H1 (cell line): ENCODE results near the gene MGAT4B. TPM values are rescaled to one million over a fixed set of nuclear protein-coding genes. Genes with fewer than 3 reads are reported as not detected.
A peak's percentile ranks its signal among the peaks of the same experiment; 100 is the strongest.

Experiments used
- CTCF ChIA-PET: fragments of 300-600 bp; sonication (Branson Sonifier 250); formaldehyde crosslinking; loops from one replicate; lab custom pipeline; 2021; ENCODE audit not compliant: partially characterized antibody; lab: Charles Lee
- POLR2A ChIA-PET: fragments of 300-600 bp; sonication (Branson Sonifier 250); formaldehyde crosslinking; loops from one replicate; lab custom pipeline; 2021; ENCODE audit warnings: inconsistent platforms; ENCODE audit not compliant: partially characterized antibody; lab: Charles Lee
- DNase-seq, 2 experiments: peaks; one replicate each; pipeline versions ENCODE4 v3.0.0 to v3.0.0-alpha.2; 2010 to 2022; ENCODE audit warnings: low spot score in 2 of 2, low read depth in 1 of 2, mixed read lengths in 1 of 2
- FAIRE-seq: peaks from 2 replicates; lab custom pipeline; 2011; peaks lifted over from hg19 to GRCh38; lab: Jason Lieb, UNC
- H2AFZ ChIP-seq: 2 replicates; pipeline ENCODE4 v1.8.1; 2012; ENCODE audit warnings: low read length, inconsistent platforms
- H2AK5ac ChIP-seq: 2 replicates; pipeline ENCODE4 v1.6.1; 2013; ENCODE audit warnings: low read depth, low read length
- H2BK120ac ChIP-seq: replicated peaks from 2 replicates; pipeline ENCODE3; 2013; ENCODE audit warnings: low read depth, low read length, inconsistent platforms
- H2BK12ac ChIP-seq: 2 replicates; pipeline ENCODE4 v1.6.1; 2013; ENCODE audit warnings: low read depth, low read length
- H2BK15ac ChIP-seq: 2 replicates; pipeline ENCODE4 v1.6.1; 2013; ENCODE audit warnings: low read length
- H2BK20ac ChIP-seq: 2 replicates; pipeline ENCODE4 v1.6.1; 2013; ENCODE audit warnings: low read length
- H2BK5ac ChIP-seq: 2 replicates; pipeline ENCODE4 v1.6.1; 2013; ENCODE audit warnings: low read depth, low read length
- H3K14ac ChIP-seq: 2 replicates; pipeline ENCODE4 v1.6.1; 2013; ENCODE audit warnings: inconsistent platforms; ENCODE audit not compliant: insufficient read length
- H3K18ac ChIP-seq: 2 replicates; pipeline ENCODE4 v1.6.1; 2013; ENCODE audit warnings: low read length; ENCODE audit errors: extremely low read depth
- H3K23ac ChIP-seq: 2 replicates; pipeline ENCODE4 v1.6.1; 2013; ENCODE audit warnings: inconsistent platforms; ENCODE audit not compliant: insufficient read length
- H3K23me2 ChIP-seq: 2 replicates; pipeline ENCODE4 v1.6.1; 2013; ENCODE audit warnings: low read depth, low read length
- H3K27ac ChIP-seq: 2 replicates; pipeline ENCODE4 v1.6.1; 2011; ENCODE audit warnings: low read depth, low read length, inconsistent platforms
- H3K27me3 ChIP-seq, 4 experiments: replicated peaks in 1 of 4; 1 replicate in 1 of 4; 2 replicates in 3 of 4; pipeline versions ENCODE4 v1.6.1 to v1.8.1; 2011 to 2013; ENCODE audit warnings: low read length in 3 of 4, mild to moderate bottlenecking in 3 of 4, inconsistent platforms in 2 of 4, mixed read lengths in 2 of 4, moderate library complexity in 1 of 4; ENCODE audit not compliant: control insufficient read depth in 3 of 4, insufficient read depth in 3 of 4; ENCODE audit errors: extremely low read depth in 1 of 4
- H3K36me3 ChIP-seq, 4 experiments: 2 replicates each; pipeline versions ENCODE4 v1.6.1 to v1.8.1; 2011 to 2013; ENCODE audit warnings: mild to moderate bottlenecking in 4 of 4, low read length in 3 of 4, moderate library complexity in 2 of 4, control low read depth in 1 of 4, inconsistent platforms in 1 of 4; ENCODE audit not compliant: insufficient read depth in 4 of 4, control insufficient read depth in 2 of 4
- H3K4ac ChIP-seq: replicated peaks from 2 replicates; pipeline ENCODE3; 2013; ENCODE audit warnings: low read length, low read depth, mixed read lengths, inconsistent platforms; ENCODE audit not compliant: insufficient read length
- H3K4me1 ChIP-seq, 4 experiments: replicated peaks in 1 of 4; 1 replicate in 1 of 4; 2 replicates in 3 of 4; pipeline versions ENCODE4 v1.6.1 to v1.8.1; 2011 to 2013; ENCODE audit warnings: low read length in 3 of 4, inconsistent platforms in 2 of 4, mixed read lengths in 1 of 4; ENCODE audit not compliant: insufficient read depth in 4 of 4, control insufficient read depth in 3 of 4
- H3K4me2 ChIP-seq, 2 experiments: 2 replicates each; pipeline versions ENCODE4 v1.6.1 to v1.8.1; 2011 to 2013; ENCODE audit warnings: low read depth in 2 of 2, low read length in 2 of 2, control low read depth in 1 of 2, inconsistent platforms in 1 of 2, mild to moderate bottlenecking in 1 of 2; ENCODE audit not compliant: insufficient read depth in 1 of 2
- H3K4me3 ChIP-seq, 4 experiments: fragments of 200-600, 300-600 bp in 1 of 4; sonication (generic), shearing (Covaris generic), sonication (Bioruptor Twin) in 1 of 4; 2 replicates each; pipeline versions ENCODE4 v1.5.1 to v1.8.1; 2011 to 2016; ENCODE audit warnings: low read length in 4 of 4, low read depth in 3 of 4, control low read depth in 2 of 4, inconsistent platforms in 2 of 4, mild to moderate bottlenecking in 2 of 4, mixed read lengths in 1 of 4, moderate library complexity in 1 of 4; ENCODE audit not compliant: insufficient read depth in 2 of 4; ENCODE audit errors: extremely low read depth in 1 of 4
- H3K56ac ChIP-seq: replicated peaks from 2 replicates; pipeline ENCODE3; 2013; ENCODE audit warnings: low read depth, mild to moderate bottlenecking, mixed read lengths, low read length, inconsistent platforms; ENCODE audit not compliant: insufficient read length
- H3K79me1 ChIP-seq: 2 replicates; pipeline ENCODE4 v1.6.1; 2013; ENCODE audit warnings: low read depth, low read length, control low read depth
- H3K79me2 ChIP-seq, 2 experiments: 2 replicates each; pipeline versions ENCODE4 v1.6.1 to v1.8.1; 2012 to 2013; ENCODE audit warnings: low read length in 2 of 2, mild to moderate bottlenecking in 2 of 2, inconsistent platforms in 1 of 2; ENCODE audit not compliant: insufficient read depth in 2 of 2, control insufficient read depth in 1 of 2
- H3K9ac ChIP-seq, 4 experiments: replicated peaks in 1 of 4; 1 replicate in 1 of 4; 2 replicates in 3 of 4; pipeline versions ENCODE4 v1.6.1 to v1.8.1; 2011 to 2013; ENCODE audit warnings: low read depth in 3 of 4, low read length in 3 of 4, control low read depth in 2 of 4, mild to moderate bottlenecking in 2 of 4, moderate library complexity in 2 of 4, inconsistent platforms in 1 of 4; ENCODE audit errors: extremely low read depth in 1 of 4
- H3K9me3 ChIP-seq, 2 experiments: 2 replicates each; pipeline versions ENCODE4 v1.6.1 to v1.8.1; 2012 to 2013; ENCODE audit warnings: mild to moderate bottlenecking in 2 of 2, moderate library complexity in 2 of 2, control low read depth in 1 of 2, inconsistent platforms in 1 of 2, low read depth in 1 of 2, low read length in 1 of 2, mixed read lengths in 1 of 2; ENCODE audit not compliant: insufficient read depth in 2 of 2
- H4K20me1 ChIP-seq, 2 experiments: replicated peaks in 1 of 2; 2 replicates each; pipeline versions ENCODE3 to v1.8.1; 2011 to 2013; ENCODE audit warnings: inconsistent platforms in 2 of 2, low read length in 2 of 2, mild to moderate bottlenecking in 1 of 2; ENCODE audit not compliant: insufficient read depth in 2 of 2, control insufficient read depth in 1 of 2
- H4K5ac ChIP-seq: 2 replicates; pipeline ENCODE4 v1.6.1; 2013; ENCODE audit warnings: low read length, low read depth, mixed read lengths, inconsistent platforms; ENCODE audit not compliant: insufficient read length
- H4K8ac ChIP-seq: 2 replicates; pipeline ENCODE4 v1.8.0; 2013; ENCODE audit warnings: mild to moderate bottlenecking, moderate library complexity, low read length, inconsistent platforms; ENCODE audit not compliant: insufficient read depth; ENCODE audit errors: extremely low read depth
- H4K91ac ChIP-seq: replicated peaks from 2 replicates; pipeline ENCODE3; 2013; ENCODE audit warnings: low read length, mixed read lengths, inconsistent platforms; ENCODE audit not compliant: insufficient read length
- ASH2L ChIP-seq: fragments of 200-600, 300-600 bp; sonication (generic); IDR thresholded peaks from one replicate; pipeline ENCODE4 v1.7.1; 2017; ENCODE audit warnings: low read length
- BRCA1 ChIP-seq: IDR thresholded peaks from 2 replicates; pipeline ENCODE4 v1.6.1; 2012; ENCODE audit warnings: low read depth, low read length, improper control_type of control experiment
- CHD2 ChIP-seq: IDR thresholded peaks from 2 replicates; pipeline ENCODE4 v1.6.1; 2012; ENCODE audit warnings: low read length, improper control_type of control experiment
- CREB1 ChIP-seq: IDR thresholded peaks from 2 replicates; pipeline ENCODE4 v1.6.1; 2012; ENCODE audit warnings: inconsistent platforms
- CTCF ChIP-seq, 3 experiments: IDR thresholded peaks; 1 replicate in 2 of 3; 2 replicates in 1 of 3; pipeline versions ENCODE4 v1.5.1 to v1.6.1; 2011; ENCODE audit warnings: low read length in 3 of 3, mild to moderate bottlenecking in 3 of 3, inconsistent platforms in 2 of 3, low read depth in 1 of 3, moderate library complexity in 1 of 3; ENCODE audit not compliant: insufficient read depth in 1 of 3; ENCODE audit errors: control extremely low read depth in 1 of 3
- JUND ChIP-seq: IDR thresholded peaks from 2 replicates; pipeline ENCODE4 v1.6.1; 2011; ENCODE audit warnings: mild to moderate bottlenecking, improper control_type of control experiment, low read length
- POLR2A ChIP-seq, 2 experiments: IDR thresholded peaks; 1 replicate in 1 of 2; 2 replicates in 1 of 2; pipeline ENCODE4 v1.6.1; 2011; ENCODE audit warnings: low read depth in 2 of 2, low read length in 2 of 2, mild to moderate bottlenecking in 2 of 2; ENCODE audit errors: control extremely low read depth in 1 of 2
- RAD21 ChIP-seq, 2 experiments: IDR thresholded peaks in 1 of 2; conservative IDR thresholded peaks in 1 of 2; 2 replicates each; pipeline ENCODE4 v1.6.1; 2011; ENCODE audit warnings: low read depth in 2 of 2, low read length in 2 of 2, improper control_type of control experiment in 1 of 2, inconsistent platforms in 1 of 2, mild to moderate bottlenecking in 1 of 2, moderate library complexity in 1 of 2
- SIN3A ChIP-seq, 2 experiments: IDR thresholded peaks in 1 of 2; conservative IDR thresholded peaks in 1 of 2; 2 replicates each; pipeline ENCODE4 v1.6.1; 2011 to 2012; ENCODE audit warnings: low read length in 2 of 2, improper control_type of control experiment in 1 of 2, low read depth in 1 of 2, mild to moderate bottlenecking in 1 of 2
- TCF12 ChIP-seq: IDR thresholded peaks from 2 replicates; pipeline ENCODE4 v1.6.1; 2011; ENCODE audit warnings: low read depth, mild to moderate bottlenecking, low read length
- WGBS, 2 experiments: shearing (Covaris generic) in 1 of 2; methylation state at CpG; one replicate each; pipeline versions ENCODE4 v1.1.6 to v1.1.7; 2013 to 2015; ENCODE audit warnings: low lambda C conversion rate in 2 of 2, mixed read lengths in 2 of 2, inconsistent platforms in 1 of 2, low coverage in 1 of 2, missing lambda C conversion rate in 1 of 2; ENCODE audit not compliant: insufficient replicate concordance in 2 of 2, insufficient coverage in 1 of 2, insufficient read length in 1 of 2; ENCODE audit errors: extremely low coverage in 1 of 2, missing lambda C conversion rate in 1 of 2; 5-methylcytosine and 5-hydroxymethylcytosine counted together
- polyA plus RNA-seq, 7 experiments: library from polyadenylated mRNA; depleted of rRNA in 3 of 7; stranded (reverse) in 5 of 7; unstranded in 2 of 7; fragments of >200 nt in 5 of 7; fragments of 200-250 nt in 2 of 7; gene quantifications; 1 replicate in 5 of 7; 2 replicates in 1 of 7; 4 replicates in 1 of 7; pipeline versions ENCODE4 v1.2.1 to v1.2.3, GENCODE V29; 2011 to 2013; ENCODE audit warnings: missing spikeins in 2 of 7, mixed read lengths in 2 of 7
- total RNA-seq: library from RNA; stranded (reverse); fragmentation: NEBNext Ultra II Directional; extraction: Animal tissue kit (Norgen Biotek cat#: 25700); gene quantifications from 2 replicates; pipeline ENCODE4 v1.2.1, GENCODE V29; 2021

MGAT4B gene
- total and polyA plus RNA-seq, 2 of the 8 experiments (the other 6 are each of a cell fraction or from before 2014, with no cell fraction given): 116 to 128 TPM

GRCh38 chr5:179768326-179769085 lies 38.2 kb downstream of the MGAT4B start:
- Histone ChIP-seq H2BK120ac (no peak overlapping the region), H2BK15ac (no peak overlapping the region), H3K4me2 (no peak overlapping the region), H3K4me1 (peaks cover under 1 to 8% (median 1%) of the 10 kb centered on the region in 4 experiments; a peak in 5 of 7 replicates), H2BK20ac (no peak overlapping the region), H4K8ac (no peak overlapping the region), H3K9me3 (no peaks in the 10 kb centered on the region), H3K18ac (no peak overlapping the region), H4K20me1 (peaks cover 8 to 21% of the 10 kb centered on the region in 2 experiments), H3K4ac (no peak overlapping the region), H3K27me3 (no peaks in the 10 kb centered on the region), H4K91ac (no peak overlapping the region), H3K56ac (no peak overlapping the region), H3K79me1 (peaks cover 11% of the 10 kb centered on the region), H2BK12ac (no peak overlapping the region), H3K79me2 (peaks cover 0 to 43% of the 10 kb centered on the region in 2 experiments; a peak in 2 of 4 replicates), H3K23me2 (no peaks in the 10 kb centered on the region), H3K14ac (no peak overlapping the region), H3K9ac (no peak overlapping the region), H2AFZ (no peak overlapping the region), H3K36me3 (peaks cover 25 to 63% (median 47%) of the 10 kb centered on the region in 4 experiments), H2BK5ac (no peak overlapping the region), H3K4me3 (no peak overlapping the region), H3K27ac (no peak overlapping the region), H2AK5ac (no peak overlapping the region), H4K5ac (no peak overlapping the region), H3K23ac (no peak overlapping the region)
- CTCF ChIA-PET: interaction anchor here (0.6 to 6.0 kb wide), 16 partner anchors 8 to 625 kb away, joined by 3 to 53 read pairs (median 4); partner anchors contain the start of gene LTC4S
- WGBS, 2 experiments: 93% methylated on average over 18 of the region's 18 CpGs; no CpG with 5 or more reads in 1 of the 2 experiments
- FAIRE-seq (no peak), DNase-seq (no peak)
- POLR2A ChIA-PET: interaction anchor here (1.6 to 2.5 kb wide), 4 partner anchors 9 to 150 kb away, joined by 3 to 10 read pairs (median 6); partner anchors contain the start of gene MAML1
- peak; percentile 55 to 67 (median 57) for TF ChIP-seq CTCF (IDR thresholded peaks at IDR 0.05; ENCODE audit: control extremely low read depth in 1 of 3, insufficient read depth in 1 of 3, low read depth in 1 of 3, low read length in 3 of 3)
- TF ChIP-seq CREB1: no peak
- TF ChIP-seq JUND: no peak
- no peak for TF ChIP-seq CHD2
- no peak for TF ChIP-seq ASH2L
- no peak for TF ChIP-seq BRCA1
- no peak for TF ChIP-seq POLR2A (IDR thresholded peaks at IDR 0.05; ENCODE audit: control extremely low read depth in 1 of 2, low read depth in 2 of 2, low read length in 2 of 2)
- no peak for TF ChIP-seq TCF12
- TF ChIP-seq RAD21 (IDR thresholded peaks at IDR 0.05 in 1 of 2, conservative IDR thresholded peaks at IDR 0.05 in 1 of 2; ENCODE audit: low read depth in 2 of 2, low read length in 2 of 2): peak; percentile 19 to 48; a peak in 2 of 4 replicates
- TF ChIP-seq SIN3A (conservative IDR thresholded peaks at IDR 0.05 in 1 of 2, IDR thresholded peaks at IDR 0.05 in 1 of 2; ENCODE audit: low read depth in 1 of 2, low read length in 2 of 2): no peak
